OCI-LY7 (cell line): Measurements from ENCODE around the gene RGS19.
"Not testable (repeated sequence)": the region's sequence is repeated elsewhere in the genome, so short reads cannot be mapped to it uniquely, and the experiment has no call there.

ENCODE experiments used
- EZH2phosphoT487 ChIP-seq: fragments of 200-600 bp; sonication (generic); IDR thresholded peaks from 2 replicates; pipeline ENCODE4 v1.6.1; 2018; ENCODE audit warnings: low read depth, borderline replicate concordance, mild to moderate bottlenecking, mixed run types, antibody characterized with exemption, low read length, moderate library complexity, mixed read lengths
- TF ChIP-seq, protein P1 (sequence below): fragments of 200-600 bp; sonication (generic); conservative IDR thresholded peaks from 2 replicates; pipeline ENCODE4 v1.5.1; 2014; ENCODE audit warnings: mild to moderate bottlenecking, antibody characterized with exemption, low read length, moderate library complexity, mixed read lengths

DNA sequence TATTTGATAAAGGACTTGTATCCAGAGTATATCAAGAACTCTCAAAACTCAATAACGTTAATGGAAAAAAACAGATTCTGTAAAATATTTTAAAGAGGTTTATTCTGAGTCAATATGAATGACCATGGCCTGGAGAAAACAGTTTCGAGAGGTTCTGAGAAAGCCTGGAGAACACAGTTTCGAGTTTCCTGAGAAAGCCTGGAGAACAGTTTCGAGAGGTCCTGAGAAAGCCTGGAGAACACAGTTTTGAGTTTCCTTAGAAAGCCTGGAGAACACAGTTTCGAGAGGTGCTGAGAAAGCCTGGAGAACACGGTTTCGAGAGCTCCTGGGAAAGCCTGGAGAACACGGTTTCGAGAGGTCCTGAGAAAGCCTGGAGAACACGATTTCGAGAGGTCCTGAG lies 43.6 kb upstream of the RGS19 start:
- TF ChIP-seq, protein P1, sequence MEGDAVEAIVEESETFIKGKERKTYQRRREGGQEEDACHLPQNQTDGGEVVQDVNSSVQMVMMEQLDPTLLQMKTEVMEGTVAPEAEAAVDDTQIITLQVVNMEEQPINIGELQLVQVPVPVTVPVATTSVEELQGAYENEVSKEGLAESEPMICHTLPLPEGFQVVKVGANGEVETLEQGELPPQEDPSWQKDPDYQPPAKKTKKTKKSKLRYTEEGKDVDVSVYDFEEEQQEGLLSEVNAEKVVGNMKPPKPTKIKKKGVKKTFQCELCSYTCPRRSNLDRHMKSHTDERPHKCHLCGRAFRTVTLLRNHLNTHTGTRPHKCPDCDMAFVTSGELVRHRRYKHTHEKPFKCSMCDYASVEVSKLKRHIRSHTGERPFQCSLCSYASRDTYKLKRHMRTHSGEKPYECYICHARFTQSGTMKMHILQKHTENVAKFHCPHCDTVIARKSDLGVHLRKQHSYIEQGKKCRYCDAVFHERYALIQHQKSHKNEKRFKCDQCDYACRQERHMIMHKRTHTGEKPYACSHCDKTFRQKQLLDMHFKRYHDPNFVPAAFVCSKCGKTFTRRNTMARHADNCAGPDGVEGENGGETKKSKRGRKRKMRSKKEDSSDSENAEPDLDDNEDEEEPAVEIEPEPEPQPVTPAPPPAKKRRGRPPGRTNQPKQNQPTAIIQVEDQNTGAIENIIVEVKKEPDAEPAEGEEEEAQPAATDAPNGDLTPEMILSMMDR: not testable (repeated sequence)
- not testable (repeated sequence) for TF ChIP-seq EZH2phosphoT487
